Stimulated activated CD8-positive, alpha-beta memory T cell treated with anti-CD3 and anti-CD28 coated beads, Interleukin-15, amount 100 ng/mL, for 24 hours (primary cell): ENCODE results near the gene FASTKD3.
"Not testable (repeated sequence)": the region's sequence is repeated elsewhere in the genome, so short reads cannot be mapped to it uniquely, and the experiment has no call there.

ENCODE experiments used
- DNase-seq: peaks from one replicate; pipeline ENCODE4 v3.0.0-alpha.2; 2020; ENCODE audit warnings: low read depth

Gene FASTKD3

DNA sequence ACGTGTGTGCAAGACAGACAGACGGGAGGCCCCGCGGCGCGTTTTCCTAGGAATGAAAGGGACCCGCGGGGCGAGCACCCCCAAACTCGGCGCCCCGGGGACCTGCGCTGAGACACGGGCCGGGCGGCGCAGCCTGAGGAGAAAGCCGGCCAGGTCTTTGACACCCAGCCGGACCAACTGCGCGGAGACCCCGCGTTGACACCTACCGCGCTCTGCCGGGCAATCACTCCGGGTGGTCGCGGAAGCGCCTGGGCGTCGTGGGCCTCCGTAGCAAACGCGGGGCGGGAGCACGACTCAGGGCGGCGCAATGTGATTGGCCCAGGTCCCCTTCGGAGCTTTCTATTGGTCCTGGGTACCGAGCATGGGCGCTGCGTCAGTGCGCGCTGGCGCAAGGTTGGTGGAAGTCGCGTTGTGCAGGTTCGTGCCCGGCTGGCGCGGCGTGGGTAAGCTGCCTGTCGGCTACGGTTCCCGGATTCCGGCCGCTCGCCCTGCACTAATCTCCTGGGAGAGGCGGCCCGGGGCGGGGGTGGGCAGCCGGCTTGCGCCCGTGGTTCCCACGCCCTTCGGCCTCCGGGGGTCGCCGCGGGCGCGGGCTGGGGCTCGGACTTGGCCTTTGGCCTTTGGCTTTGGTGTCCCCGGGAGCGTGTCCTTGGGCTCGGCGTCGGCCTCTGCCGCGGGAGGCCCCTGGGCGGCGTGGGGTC lies at the start of gene FASTKD3, which contains the start of gene MTRR:
TSS of gene FASTKD3 (minus strand) at position 259 of the 701 bp plus-strand sequence. CDS start 948 bp downstream, outside the sequence.
TSS of gene MTRR (plus strand) at position 376 of the 701 bp plus-strand sequence. CDS start 1,647 bp downstream, outside the sequence.
- peak; percentile 82 for DNase-seq

GRCh38 chr5:7917130-7918123 lies 48.6 kb upstream of the FASTKD3 start:
- DNase-seq: no peak

DNA sequence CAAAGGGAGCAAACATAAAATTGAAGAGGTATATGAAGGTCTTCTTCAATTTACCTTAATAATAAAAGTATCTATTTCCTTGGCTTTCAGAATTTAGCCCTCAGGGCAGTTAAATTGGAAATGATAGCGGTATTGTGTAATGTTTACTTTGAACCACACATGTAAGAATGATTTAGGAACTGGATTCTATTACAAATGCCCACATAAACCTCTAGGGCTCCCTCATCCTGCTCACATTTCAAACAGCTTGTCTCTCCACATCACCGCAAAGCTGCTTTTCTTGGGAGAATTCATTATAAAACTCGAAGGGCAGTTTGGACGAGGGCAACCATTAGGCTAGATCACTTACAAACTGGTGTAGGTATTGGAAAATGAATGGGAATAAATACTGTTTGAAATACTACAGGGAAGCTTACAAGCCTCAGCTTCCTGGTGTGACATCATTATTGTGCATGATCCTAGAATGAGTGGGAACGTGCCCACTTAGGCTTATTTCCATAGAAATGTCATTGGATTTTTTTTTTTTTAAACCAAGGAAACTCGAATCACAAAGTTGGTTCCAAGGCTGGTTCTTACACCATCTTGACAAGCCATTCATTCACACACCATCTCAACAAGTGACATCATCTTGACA lies 47.5 kb upstream of the FASTKD3 start:
- no peak for DNase-seq

GRCh38 chr5:7911429-7911771 lies 42.6 kb upstream of the FASTKD3 start:
- DNase-seq: not testable (repeated sequence)

DNA sequence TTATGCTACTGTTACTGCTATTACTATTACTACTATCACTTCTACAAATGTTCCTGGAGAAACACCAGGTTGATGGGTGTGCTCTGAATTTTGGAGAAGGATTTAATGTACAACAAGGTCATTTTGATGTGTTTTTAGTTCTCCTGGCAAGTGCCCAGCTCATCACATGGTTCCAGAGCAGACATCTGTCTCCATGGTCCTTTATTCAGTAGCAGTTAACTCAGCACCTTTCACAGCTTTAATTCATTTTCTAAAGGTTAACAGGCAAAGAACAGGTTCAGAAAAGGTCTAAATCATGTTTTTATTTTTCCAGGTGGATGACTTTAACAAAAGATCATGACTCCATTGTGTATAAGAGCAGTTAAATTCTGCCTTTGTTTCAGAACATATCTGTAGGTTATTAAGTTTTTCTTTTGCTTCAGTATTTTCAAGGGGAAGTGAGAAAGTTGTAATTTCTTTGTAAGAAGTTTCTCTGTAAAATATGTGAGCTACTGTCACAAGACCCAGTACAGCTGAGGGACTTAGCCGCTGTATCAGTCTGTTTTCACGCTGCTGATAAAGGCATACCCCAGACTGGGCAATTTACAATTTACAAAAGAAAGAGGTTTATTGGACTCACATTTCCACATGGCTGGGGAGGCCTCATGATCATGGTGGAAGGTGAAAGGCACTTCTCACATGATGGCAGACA lies 42.1 kb upstream of the FASTKD3 start:
- DNase-seq: no peak

GRCh38 chr5:7908317-7908716 lies 39.5 kb upstream of the FASTKD3 start:
- no peak for DNase-seq

- DNase-seq: no peak
Measured at GRCh38 chr5:7907612-7908011, 38.8 kb upstream of the FASTKD3 start.

GRCh38 chr5:7904170-7904569 lies 35.3 kb upstream of the FASTKD3 start:
- no peak for DNase-seq

DNA sequence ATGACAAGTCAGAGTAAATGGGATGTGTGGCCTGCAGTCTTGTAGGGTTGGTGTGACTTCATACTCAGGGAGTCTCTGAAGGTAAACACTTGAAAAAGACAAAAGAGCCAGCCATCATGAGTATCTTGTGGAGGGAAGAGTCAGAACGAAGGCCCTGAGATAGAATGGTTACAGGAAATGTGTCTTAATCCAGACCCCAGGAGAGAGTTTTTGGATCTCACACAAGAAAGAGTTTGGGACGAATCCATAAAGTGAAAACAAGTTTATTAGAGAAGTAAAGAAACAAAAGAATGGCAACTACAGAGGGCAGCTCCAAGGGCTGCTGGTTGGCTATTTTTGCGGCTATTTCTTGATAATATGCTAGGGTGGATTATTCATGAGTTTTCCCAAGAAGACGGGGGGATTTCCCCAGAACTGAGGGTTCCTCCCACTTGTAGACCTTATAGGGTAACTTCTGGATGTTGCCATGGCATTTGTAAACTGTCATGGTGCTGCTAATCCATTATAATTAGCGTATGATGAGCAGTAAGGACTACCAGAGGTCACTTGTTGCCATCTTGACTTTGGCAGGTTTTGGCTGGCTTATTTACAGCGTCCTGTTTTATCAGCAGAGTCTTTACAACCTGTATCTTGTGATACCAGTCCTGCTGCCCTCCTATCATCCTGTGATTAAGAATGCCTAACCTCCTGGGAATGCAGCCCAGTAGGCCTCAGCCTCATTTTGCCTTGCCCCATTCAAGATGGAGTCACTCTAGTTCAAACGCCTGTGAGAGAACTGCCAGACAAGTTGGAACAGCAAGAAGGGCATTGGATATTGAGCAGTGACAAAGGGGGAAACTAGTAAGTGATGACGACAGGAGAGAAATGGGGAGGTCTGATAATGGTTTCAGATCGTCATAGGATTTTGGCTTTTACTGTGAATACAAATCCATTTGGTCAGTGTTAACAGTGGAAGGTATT lies 34.1 kb upstream of the FASTKD3 start:
- DNase-seq: no peak

GRCh38 chr5:7902201-7902600 lies 33.4 kb upstream of the FASTKD3 start:
- no peak for DNase-seq

- no peak for DNase-seq
Measured at GRCh38 chr5:7897014-7897600, 28.3 kb upstream of the FASTKD3 start.

DNA sequence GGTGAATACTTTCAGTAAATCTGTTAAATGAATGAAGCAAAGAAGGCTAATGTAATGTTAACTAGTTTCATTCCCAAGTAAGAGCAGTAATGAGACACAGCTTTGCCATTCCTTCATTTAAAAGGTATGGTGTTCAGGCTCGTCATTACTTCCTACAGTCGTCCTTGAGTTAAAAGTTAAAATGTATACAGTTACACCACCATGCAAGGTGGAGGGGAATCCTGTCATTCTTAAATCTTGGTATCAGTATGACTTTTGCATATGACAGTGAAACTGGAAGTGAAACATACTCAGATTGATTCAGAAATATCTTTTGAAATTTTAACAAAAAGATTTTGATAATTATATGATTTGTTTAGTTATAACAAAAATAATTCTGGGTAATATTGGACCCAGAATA lies 26.0 kb upstream of the FASTKD3 start:
- no peak for DNase-seq

- no peak for DNase-seq
Measured at GRCh38 chr5:7894439-7894838, 25.6 kb upstream of the FASTKD3 start.

DNA sequence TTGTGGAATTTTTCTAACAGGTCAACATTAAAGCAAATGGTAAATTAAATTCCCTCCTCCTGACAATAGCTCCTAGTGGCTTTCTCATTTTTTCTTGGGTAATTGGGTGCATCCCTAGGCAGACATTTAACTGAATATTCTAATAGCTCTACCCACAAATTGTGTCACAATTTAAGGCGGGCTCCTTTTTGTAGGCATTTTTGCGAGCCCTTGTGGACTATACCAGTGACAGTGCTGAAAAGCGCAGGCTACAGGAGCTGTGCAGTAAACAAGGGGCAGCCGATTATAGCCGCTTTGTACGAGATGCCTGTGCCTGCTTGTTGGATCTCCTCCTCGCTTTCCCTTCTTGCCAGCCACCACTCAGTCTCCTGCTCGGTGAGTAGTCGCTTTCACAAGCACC lies 20.1 kb upstream of the FASTKD3 start:
- no peak for DNase-seq

DNA sequence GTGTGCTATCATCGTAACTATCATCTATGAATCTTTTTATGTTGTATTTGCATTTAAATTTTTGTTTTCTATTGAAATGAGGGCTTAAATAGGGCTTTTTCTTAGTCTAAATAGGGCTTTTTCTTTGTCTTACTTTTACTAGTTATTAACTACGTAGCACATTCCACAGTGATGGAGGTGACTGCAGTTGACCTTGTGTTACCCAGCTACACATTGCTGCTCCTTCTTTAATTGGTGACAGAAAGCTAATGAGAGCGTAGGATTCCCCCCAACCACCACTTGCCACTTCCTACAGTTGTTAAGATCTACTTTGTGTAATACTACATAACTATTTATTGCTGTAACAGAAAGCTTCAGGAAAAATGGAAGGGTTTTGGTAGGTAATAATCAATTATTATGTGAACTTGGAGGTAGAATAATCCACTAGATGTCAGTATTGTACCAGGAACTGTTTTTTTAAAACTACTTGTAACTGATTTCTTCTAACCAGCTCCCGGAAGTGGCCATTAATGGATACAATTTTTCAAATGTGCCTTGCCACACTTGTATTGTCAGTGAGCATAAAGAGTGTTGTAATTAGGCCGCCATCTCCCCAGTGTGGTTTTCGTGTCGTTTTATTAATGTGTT lies 18.1 kb upstream of the FASTKD3 start:
- no peak for DNase-seq

GRCh38 chr5:7884491-7885267 lies 15.8 kb upstream of the FASTKD3 start:
- no peak for DNase-seq

GRCh38 chr5:7882926-7883325 lies 14.1 kb upstream of the FASTKD3 start:
- no peak for DNase-seq

DNA sequence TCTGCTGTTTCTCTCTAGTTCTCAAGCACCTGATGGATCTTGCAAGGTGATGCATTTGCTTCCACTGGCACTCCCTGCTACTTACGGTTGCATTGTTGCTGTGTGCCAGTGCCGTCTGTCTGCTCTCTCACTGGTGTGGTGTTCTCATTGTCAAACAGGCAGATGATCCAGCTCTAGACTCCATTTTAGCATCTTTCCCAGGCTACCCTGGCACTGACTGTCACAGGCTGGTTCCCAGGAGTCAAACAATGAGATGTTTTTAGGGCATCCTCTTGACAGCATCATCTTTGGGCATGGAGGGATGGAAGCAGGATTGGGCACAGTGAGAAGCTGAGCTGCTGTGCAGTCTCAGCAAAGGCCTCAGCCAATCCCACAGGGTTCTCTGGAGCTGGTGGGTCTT lies 13.0 kb upstream of the FASTKD3 start:
- no peak for DNase-seq

DNA sequence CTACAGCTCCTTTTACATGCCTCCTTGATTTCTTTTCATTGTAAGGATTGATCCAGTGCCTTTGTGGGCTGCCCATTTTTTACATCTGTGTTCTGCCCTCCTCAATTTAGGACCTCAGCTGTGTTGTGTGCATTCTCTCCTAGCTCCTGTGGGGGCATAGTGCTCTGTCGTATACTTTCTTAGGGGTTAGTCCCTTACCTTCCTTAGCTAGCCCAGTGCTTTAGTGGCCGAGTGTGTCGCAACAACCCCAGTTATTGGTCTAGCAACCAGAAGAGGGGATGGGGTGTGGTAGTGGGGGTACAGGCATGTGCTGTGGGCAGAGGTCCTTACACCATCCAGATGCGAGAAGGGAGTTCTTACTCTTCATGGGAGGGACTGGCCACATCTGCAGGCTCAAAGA lies 12.3 kb upstream of the FASTKD3 start:
- no peak for DNase-seq
